ENCODE data around the gene PLA2G6. TPM values are rescaled to one million over a fixed set of nuclear protein-coding genes. Genes with fewer than 3 reads are reported as not detected.
"Not testable (repeated sequence)": the region's sequence is repeated elsewhere in the genome, so short reads cannot be mapped to it uniquely, and the experiment has no call there.

Gene PLA2G6
- total RNA-seq, 1 experiment from 2014 or later: 3.9 TPM

- DNase-seq (ENCODE audit: low read depth): no peak
These were observed 10.3 kb upstream of the PLA2G6 start for GRCh38 chr22:38191731-38192474.

GRCh38 chr22:38191055-38191454, 9.4 kb upstream of the PLA2G6 start:
- DNase-seq (ENCODE audit: low read depth): no peak

DNA sequence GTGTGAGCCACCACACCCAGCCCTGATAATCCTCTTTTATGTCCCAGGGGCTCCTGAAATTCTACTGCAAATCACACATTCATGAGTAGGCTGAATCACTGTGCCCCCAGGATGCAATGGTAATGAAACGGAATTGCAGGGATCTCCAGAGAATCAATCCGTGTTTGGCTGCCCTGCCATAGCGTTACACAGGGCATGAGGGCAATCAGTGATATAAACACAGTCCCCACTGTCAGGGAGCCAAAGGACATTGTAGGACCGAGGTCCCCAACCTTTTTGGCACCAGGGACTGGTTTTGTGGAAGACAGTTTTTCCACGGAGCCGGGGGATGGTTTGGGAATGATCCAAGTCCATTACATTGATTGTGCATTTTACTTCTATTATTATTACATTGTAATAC, 9.0 kb upstream of the PLA2G6 start:
- no peak for DNase-seq (ENCODE audit: low read depth)

GRCh38 chr22:38189104-38189503, 7.5 kb upstream of the PLA2G6 start:
- DNase-seq (ENCODE audit: low read depth): no peak

GRCh38 chr22:38187413-38188212, 6.0 kb upstream of the PLA2G6 start:
- no peak for DNase-seq (ENCODE audit: low read depth)

GRCh38 chr22:38186429-38186828, 4.8 kb upstream of the PLA2G6 start:
- no peak for DNase-seq (ENCODE audit: low read depth)

- no peak for DNase-seq (ENCODE audit: low read depth)
These were observed 3.2 kb upstream of the PLA2G6 start for GRCh38 chr22:38184788-38185187.

DNA sequence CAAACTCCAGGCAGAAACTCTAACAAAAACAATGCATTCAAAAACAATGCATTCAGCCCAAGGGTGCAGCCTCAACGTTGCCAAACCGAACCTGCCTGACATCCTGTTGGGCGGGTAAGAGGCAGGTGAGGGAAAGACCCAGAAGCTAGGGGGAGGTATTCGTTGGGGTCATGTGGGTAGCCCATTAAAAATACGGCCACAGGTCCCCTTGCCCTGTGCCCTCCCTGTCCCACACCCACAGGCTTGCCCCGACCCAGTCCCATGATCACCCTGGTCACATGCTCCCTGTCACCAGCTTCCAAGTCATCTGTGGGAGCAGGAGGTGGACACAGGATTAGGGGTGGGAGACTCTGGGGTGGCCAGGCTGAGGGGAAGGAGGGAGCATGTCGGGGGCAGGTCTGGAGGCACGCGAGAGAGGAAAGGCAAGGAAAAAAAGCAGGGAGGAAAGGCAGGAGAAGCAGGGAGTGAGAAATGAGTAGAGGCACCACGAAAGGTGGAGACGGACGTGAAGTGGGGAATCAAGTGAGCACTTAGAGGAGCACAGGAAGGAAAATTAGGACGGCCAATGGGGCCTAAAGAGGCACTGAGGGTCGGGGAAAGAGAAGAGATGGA, 683 bp downstream of the PLA2G6 start:
- DNase-seq (ENCODE audit: low read depth): peak; percentile 25

GRCh38 chr22:38178605-38178937, 3.1 kb downstream of the PLA2G6 start:
- not testable (repeated sequence) for DNase-seq (ENCODE audit: low read depth)

DNA sequence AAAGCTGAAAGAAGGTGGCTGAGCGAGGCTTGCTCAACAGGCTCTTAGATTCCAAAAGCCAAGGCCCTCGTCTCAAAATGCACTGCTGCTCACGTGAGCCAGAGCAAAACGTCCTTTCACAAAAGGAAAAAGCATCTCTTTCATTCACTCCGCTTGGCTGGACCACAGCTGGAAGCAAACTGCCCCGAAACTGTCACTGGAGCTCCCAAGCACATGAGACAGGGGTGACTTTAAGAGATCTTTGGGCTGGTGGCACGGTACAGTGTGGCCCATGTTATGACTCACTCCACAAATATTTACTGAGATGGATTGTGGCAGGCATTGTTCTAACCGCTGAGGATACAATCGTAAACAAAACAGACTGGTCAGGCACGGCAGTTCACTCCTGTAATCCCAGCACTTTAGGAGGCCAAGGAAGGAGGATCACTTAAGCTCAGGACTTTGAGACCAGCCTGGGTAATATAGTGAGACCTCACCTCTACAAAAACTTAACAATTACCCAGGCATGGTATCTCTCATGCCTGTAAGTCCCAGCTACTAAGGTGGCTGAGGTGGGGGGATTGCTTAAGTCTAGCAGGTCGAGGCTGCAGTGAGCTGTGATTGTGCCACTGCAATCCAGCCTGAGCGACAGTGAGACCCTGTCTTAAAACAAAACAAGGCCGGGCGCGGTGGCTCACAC, 3.6 kb downstream of the PLA2G6 start:
- DNase-seq (ENCODE audit: low read depth): peak; percentile 85

GRCh38 chr22:38177571-38177925, 4.1 kb downstream of the PLA2G6 start:
- DNase-seq (ENCODE audit: low read depth): not testable (repeated sequence)

DNA sequence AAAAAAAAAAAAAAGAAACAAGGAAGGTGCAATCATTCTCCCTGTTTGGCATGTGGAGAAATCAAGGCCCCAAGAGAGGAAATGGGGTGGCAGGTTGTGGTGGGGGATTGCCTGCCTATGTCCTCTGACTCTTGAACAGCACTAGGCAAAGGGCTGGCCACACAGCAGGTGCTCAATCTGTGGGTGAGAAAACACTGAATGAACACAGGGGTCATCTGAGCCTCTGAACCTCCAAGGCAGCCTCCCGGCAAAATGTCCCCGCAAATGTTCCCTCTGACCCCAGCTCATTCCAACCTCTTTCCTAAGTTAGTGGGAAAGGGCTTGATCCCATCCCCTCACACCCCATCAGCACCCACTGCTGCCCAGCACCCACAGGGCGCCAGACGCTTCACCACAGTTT, 4.6 kb downstream of the PLA2G6 start:
- no peak for DNase-seq (ENCODE audit: low read depth)

DNA sequence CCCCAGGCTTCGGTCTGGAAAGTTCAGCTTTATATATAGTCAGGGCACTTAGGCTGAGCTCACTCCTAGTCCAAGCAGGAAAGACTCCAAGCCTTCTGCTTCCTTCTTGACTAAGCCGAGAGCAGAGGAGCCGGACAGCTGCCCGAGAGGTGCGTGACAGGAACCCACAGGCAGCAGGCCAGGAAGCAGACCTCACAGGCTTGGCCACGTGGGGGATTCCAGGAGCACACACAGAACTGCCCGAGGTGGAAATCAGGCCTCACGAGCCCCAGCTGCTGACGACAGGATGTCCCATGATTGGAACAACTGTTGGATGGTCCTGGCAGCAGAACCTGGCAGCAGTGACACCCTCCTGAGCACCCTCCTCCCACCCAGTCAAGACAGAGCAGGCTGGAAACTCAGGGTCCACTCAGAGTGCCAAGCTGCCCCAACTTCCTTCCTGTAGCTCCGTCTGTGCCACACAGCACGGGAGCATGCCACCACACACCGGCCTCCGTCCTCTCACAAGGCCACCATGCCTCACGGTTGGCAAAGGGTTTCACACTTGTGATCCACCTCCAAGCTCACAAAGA, 5.4 kb downstream of the PLA2G6 start:
- peak; percentile 94 for DNase-seq (ENCODE audit: low read depth)

GRCh38 chr22:38175206-38176118, 6.2 kb downstream of the PLA2G6 start:
- no peak for DNase-seq (ENCODE audit: low read depth)

DNA sequence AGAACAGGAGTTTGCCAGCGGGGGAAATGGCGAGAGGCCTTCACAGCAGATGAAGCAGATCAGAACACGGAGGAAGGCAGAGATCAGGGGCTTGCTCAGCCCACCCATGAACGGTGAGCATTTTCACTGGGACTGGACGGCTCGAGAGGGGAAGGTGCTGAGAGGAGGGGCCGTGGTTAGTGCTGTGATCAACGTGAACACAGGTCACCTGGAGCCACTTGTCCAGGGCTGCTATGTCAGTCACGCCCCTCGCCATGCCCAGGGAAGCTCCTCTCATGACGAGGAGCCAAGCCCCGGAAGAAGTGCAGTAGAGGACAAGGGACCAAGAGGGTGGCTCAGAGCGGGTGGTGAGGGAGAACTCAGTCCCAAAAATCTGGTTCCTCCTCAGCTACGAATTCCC, 7.0 kb downstream of the PLA2G6 start:
- no peak for DNase-seq (ENCODE audit: low read depth)

DNA sequence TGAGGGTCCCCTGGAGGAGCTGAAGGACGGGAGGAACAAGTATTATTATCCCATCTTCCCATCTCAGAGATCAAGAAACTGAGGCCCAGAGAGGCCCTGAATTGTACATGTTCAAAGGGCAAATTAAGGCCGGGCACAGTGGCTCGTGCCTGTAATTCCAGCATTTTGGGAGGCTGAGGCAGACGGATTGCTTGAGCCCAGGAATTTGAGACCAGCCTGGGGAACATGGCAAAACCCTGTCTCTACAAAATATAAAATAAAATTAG, 8.1 kb downstream of the PLA2G6 start:
- DNase-seq (ENCODE audit: low read depth): no peak

GRCh38 chr22:38172832-38173640, 8.6 kb downstream of the PLA2G6 start:
- peak; percentile 89 for DNase-seq (ENCODE audit: low read depth)

GRCh38 chr22:38171927-38172831, 9.5 kb downstream of the PLA2G6 start:
- peak; percentile 56 for DNase-seq (ENCODE audit: low read depth)

DNA sequence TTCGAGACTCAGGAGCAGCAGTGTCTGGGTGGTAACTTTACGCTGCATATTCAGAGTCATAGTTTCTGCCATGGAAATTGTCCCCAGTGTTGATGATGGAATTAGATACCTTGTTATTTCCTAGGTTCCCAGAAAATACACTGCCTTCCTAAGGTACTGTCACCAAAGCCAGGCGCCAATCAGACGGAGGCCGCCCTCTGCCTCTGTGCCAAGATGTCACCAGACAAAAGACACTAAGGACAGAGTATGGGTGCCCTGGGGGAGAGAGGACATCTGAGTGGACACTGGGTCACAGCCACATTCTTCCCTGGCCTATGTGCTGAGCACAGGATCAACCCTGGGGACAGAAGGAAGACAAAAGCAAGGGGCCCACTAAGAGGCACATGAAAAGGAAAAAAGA, 11.2 kb downstream of the PLA2G6 start:
- no peak for DNase-seq (ENCODE audit: low read depth)
